Glutamatergic neuron (in vitro differentiated cells): ENCODE data around the gene ASCL5. TPM values are rescaled to one million over a fixed set of nuclear protein-coding genes. Genes with fewer than 3 reads are reported as not detected.

Experiments used
- DNase-seq: peaks from one replicate; pipeline ENCODE4 v3.0.0; 2022
- H3K27ac Mint-ChIP-seq: one replicate; pipeline ENCODE4 v1.8.0; 2020; ENCODE audit warnings: mild to moderate bottlenecking, mixed read lengths, inconsistent platforms; ENCODE audit not compliant: unreplicated experiment
- H3K27me3 Mint-ChIP-seq: one replicate; pipeline ENCODE4 v1.8.0; 2020; ENCODE audit warnings: mild to moderate bottlenecking, moderate library complexity, mixed read lengths, inconsistent platforms; ENCODE audit not compliant: unreplicated experiment
- H3K36me3 Mint-ChIP-seq: one replicate; pipeline ENCODE4 v1.8.0; 2020; ENCODE audit warnings: mild to moderate bottlenecking, mixed read lengths, inconsistent platforms; ENCODE audit not compliant: unreplicated experiment
- H3K4me1 Mint-ChIP-seq: one replicate; pipeline ENCODE4 v1.8.0; 2020; ENCODE audit warnings: mild to moderate bottlenecking, low read depth, mixed read lengths, inconsistent platforms; ENCODE audit not compliant: unreplicated experiment
- H3K4me3 Mint-ChIP-seq: one replicate; pipeline ENCODE4 v1.8.0; 2020; ENCODE audit warnings: mild to moderate bottlenecking, mixed read lengths, inconsistent platforms; ENCODE audit not compliant: unreplicated experiment
- H3K9me3 Mint-ChIP-seq: one replicate; pipeline ENCODE4 v1.8.0; 2020; ENCODE audit warnings: mild to moderate bottlenecking, moderate library complexity, mixed read lengths, inconsistent platforms; ENCODE audit not compliant: unreplicated experiment
- total RNA-seq: library from RNA; stranded (reverse); fragmentation: NEBNext Ultra II Directional; extraction: Animal tissue kit (Norgen Biotek cat#: 25700); gene quantifications from one replicate; pipeline ENCODE4 v1.2.1, GENCODE V29; 2021; ENCODE audit not compliant: unreplicated experiment
- TF ChIP-seq, protein P1 (sequence below): fragments of 200-600 bp; sonication (generic); IDR thresholded peaks from one replicate; pipeline ENCODE4 v1.5.0; 2021; ENCODE audit not compliant: partially characterized antibody, unreplicated experiment

The ASCL5 gene
- total RNA-seq, 1 donor from 2014 or later: not detected

- H3K9me3 Mint-ChIP-seq: peaks cover 4% of the 10 kb centered on the region
- no peak overlapping the region for H3K4me3 Mint-ChIP-seq
- TF ChIP-seq, protein P1, sequence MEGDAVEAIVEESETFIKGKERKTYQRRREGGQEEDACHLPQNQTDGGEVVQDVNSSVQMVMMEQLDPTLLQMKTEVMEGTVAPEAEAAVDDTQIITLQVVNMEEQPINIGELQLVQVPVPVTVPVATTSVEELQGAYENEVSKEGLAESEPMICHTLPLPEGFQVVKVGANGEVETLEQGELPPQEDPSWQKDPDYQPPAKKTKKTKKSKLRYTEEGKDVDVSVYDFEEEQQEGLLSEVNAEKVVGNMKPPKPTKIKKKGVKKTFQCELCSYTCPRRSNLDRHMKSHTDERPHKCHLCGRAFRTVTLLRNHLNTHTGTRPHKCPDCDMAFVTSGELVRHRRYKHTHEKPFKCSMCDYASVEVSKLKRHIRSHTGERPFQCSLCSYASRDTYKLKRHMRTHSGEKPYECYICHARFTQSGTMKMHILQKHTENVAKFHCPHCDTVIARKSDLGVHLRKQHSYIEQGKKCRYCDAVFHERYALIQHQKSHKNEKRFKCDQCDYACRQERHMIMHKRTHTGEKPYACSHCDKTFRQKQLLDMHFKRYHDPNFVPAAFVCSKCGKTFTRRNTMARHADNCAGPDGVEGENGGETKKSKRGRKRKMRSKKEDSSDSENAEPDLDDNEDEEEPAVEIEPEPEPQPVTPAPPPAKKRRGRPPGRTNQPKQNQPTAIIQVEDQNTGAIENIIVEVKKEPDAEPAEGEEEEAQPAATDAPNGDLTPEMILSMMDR: no peak
- no peaks in the 10 kb centered on the region for H3K36me3 Mint-ChIP-seq
- H3K27ac Mint-ChIP-seq: no peak overlapping the region
- H3K4me1 Mint-ChIP-seq: peaks cover 8% of the 10 kb centered on the region
- no peak for DNase-seq
- H3K27me3 Mint-ChIP-seq: peaks cover 3% of the 10 kb centered on the region
Observed at GRCh38 chr1:201109651-201110050, 17.3 kb downstream of the ASCL5 start.

DNA sequence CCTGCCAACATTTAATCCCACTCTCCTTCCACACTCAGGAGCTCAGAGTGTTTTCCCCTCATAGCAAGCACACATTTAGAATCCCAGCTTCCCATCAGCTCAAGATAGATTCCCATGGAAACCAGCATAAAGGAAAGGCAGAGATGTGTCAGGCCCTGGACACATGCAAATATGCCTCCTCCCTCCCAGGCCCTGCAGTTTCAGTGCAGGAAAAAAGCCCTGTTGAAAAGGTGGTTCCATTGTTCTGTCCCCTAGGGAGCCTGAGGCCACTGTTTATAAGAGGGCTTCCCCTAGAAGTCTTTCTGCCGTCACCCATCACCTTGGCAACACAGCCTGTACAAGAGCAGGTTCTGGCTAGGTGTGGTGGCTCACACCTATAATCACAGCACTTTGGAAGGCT is 18.4 kb downstream of the ASCL5 start:
- TF ChIP-seq, protein P1: no peak
- H3K27ac Mint-ChIP-seq: no peak overlapping the region
- H3K9me3 Mint-ChIP-seq: peaks cover 2% of the 10 kb centered on the region
- H3K4me3 Mint-ChIP-seq: no peak overlapping the region
- peaks cover 8% of the 10 kb centered on the region for H3K4me1 Mint-ChIP-seq
- no peak for DNase-seq
- H3K36me3 Mint-ChIP-seq: no peaks in the 10 kb centered on the region
- peaks cover 3% of the 10 kb centered on the region for H3K27me3 Mint-ChIP-seq

- Mint-ChIP-seq H3K27ac (no peak overlapping the region), H3K4me1 (no peaks in the 10 kb centered on the region), H3K36me3 (no peaks in the 10 kb centered on the region), H3K4me3 (no peak overlapping the region), H3K9me3 (peaks cover 4% of the 10 kb centered on the region), H3K27me3 (peaks cover 2% of the 10 kb centered on the region)
- DNase-seq: no peak
- TF ChIP-seq, protein P1: no peak
Observed at GRCh38 chr1:201105688-201106087, 21.3 kb downstream of the ASCL5 start.

- H3K27me3 Mint-ChIP-seq: peaks cover 2% of the 10 kb centered on the region
- peaks cover 4% of the 10 kb centered on the region for H3K9me3 Mint-ChIP-seq
- H3K27ac Mint-ChIP-seq: no peak overlapping the region
- H3K36me3 Mint-ChIP-seq: no peaks in the 10 kb centered on the region
- DNase-seq: no peak
- H3K4me1 Mint-ChIP-seq: no peaks in the 10 kb centered on the region
- no peak overlapping the region for H3K4me3 Mint-ChIP-seq
- TF ChIP-seq, protein P1: no peak
Observed at GRCh38 chr1:201104141-201104540, 22.8 kb downstream of the ASCL5 start.

GRCh38 chr1:201103666-201104065 is 23.3 kb downstream of the ASCL5 start:
- peaks cover 4% of the 10 kb centered on the region for H3K9me3 Mint-ChIP-seq
- DNase-seq: no peak
- no peak overlapping the region for H3K27ac Mint-ChIP-seq
- TF ChIP-seq, protein P1: no peak
- no peaks in the 10 kb centered on the region for H3K4me1 Mint-ChIP-seq
- peaks cover 2% of the 10 kb centered on the region for H3K27me3 Mint-ChIP-seq
- no peak overlapping the region for H3K4me3 Mint-ChIP-seq
- H3K36me3 Mint-ChIP-seq: no peaks in the 10 kb centered on the region
